DND-41 (cell line): Measurements from ENCODE around the gene EIF4G3.

ENCODE experiments used
- CTCF ChIP-seq: IDR thresholded peaks from 2 replicates; pipeline ENCODE4 v1.5.1; 2012; ENCODE audit warnings: borderline replicate concordance, low read length, moderate library complexity, mild to moderate bottlenecking; ENCODE audit not compliant: poor library complexity, severe bottlenecking; ENCODE audit errors: extremely low read depth
- EZH2 ChIP-seq: IDR thresholded peaks from 3 replicates; pipeline ENCODE4 v1.6.1; 2012; ENCODE audit warnings: borderline replicate concordance, low read depth, mild to moderate bottlenecking, moderate library complexity, low read length, inconsistent platforms; ENCODE audit not compliant: severe bottlenecking

- no peak for TF ChIP-seq EZH2
- no peak for TF ChIP-seq CTCF
Observed at GRCh38 chr1:21012937-21013336, 163.8 kb downstream of the EIF4G3 start.
